WERI-Rb-1 (cell line): Measurements from ENCODE around the gene TARBP2.

ENCODE experiments used
- DNase-seq: peaks from one replicate; pipeline ENCODE4 v3.0.0-alpha.2; 2020
- H3K27ac ChIP-seq: fragments of 250-450 bp; sonication (Bioruptor Pico); 2 replicates; pipeline ENCODE4 v1.5.1; 2020; ENCODE audit warnings: mild to moderate bottlenecking, moderate library complexity
- H3K27me3 ChIP-seq: fragments of 250-450 bp; sonication (Bioruptor Pico); 2 replicates; pipeline ENCODE4 v1.5.1; 2021; ENCODE audit warnings: mild to moderate bottlenecking, low read depth, moderate library complexity; ENCODE audit not compliant: insufficient read depth, severe bottlenecking
- H3K36me3 ChIP-seq: fragments of 250-450 bp; sonication (Bioruptor Pico); 2 replicates; pipeline ENCODE4 v1.5.1; 2020; ENCODE audit warnings: mild to moderate bottlenecking, moderate library complexity
- H3K4me3 ChIP-seq: 2 replicates; pipeline ENCODE4 v1.5.1; 2011; ENCODE audit warnings: low read depth, mild to moderate bottlenecking, control low read depth, low read length
- H3K9me3 ChIP-seq: fragments of 250-450 bp; sonication (Bioruptor Pico); 2 replicates; pipeline ENCODE4 v1.5.1; 2021; ENCODE audit warnings: mild to moderate bottlenecking, moderate library complexity; ENCODE audit not compliant: severe bottlenecking
- CTCF ChIP-seq: IDR thresholded peaks from 2 replicates; pipeline ENCODE4 v1.5.1; 2011; ENCODE audit warnings: low read depth, mild to moderate bottlenecking, control low read depth, inconsistent platforms, low read length

The TARBP2 gene

DNA sequence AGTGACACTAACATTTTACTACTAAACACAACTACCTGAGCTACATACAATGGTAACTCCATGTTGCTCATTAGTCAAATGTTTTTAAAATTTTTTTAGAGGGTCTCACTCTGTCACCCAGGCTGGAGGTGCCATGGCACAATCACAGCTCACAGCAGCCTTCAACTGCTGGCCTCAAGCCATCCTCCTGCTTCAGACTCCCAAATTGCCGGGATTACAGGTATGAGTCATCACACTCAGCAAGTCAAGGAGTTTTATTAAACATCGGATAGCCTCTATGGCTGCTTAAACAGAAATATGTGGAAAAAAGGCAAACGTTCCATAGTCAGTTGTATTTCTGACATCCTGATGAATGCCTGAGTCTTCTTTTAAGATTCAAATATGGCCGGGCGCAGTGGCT, 17.3 kb downstream of the TARBP2 start:
- TF ChIP-seq CTCF, result no peak
- Histone ChIP-seq H3K27ac (no peak overlapping the region), H3K4me3 (no peak overlapping the region), H3K27me3 (no peaks in the 10 kb centered on the region), H3K36me3 (peaks cover 93% of the 10 kb centered on the region), H3K9me3 (no peaks in the 10 kb centered on the region)
- no peak for DNase-seq

DNA sequence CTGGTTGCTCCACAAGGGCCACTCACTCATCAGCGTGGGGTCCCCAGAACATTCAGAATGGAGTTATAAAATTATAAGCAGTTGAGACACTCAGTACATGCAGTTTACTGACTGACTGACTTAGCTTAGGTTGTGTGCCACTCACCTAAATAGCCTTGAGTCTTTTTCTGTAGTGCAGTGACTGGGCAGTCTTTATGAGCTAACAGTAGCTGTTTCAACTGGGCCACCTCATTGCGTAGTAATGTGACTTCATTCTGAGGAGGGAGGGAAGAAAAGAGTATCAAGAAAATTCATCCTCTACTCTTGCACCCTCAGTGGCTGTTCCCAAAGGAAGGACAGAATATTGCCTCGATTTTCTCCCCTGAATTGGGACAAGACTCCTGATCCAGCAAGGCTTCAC, 22.0 kb downstream of the TARBP2 start:
- peaks cover 80% of the 10 kb centered on the region for H3K36me3 ChIP-seq
- H3K4me3 ChIP-seq, result no peak overlapping the region
- TF ChIP-seq CTCF, result no peak
- no peak overlapping the region for H3K27ac ChIP-seq
- H3K9me3 ChIP-seq, result no peaks in the 10 kb centered on the region
- no peak for DNase-seq
- H3K27me3 ChIP-seq, result no peaks in the 10 kb centered on the region

GRCh38 chr12:53524476-53524875, 23.4 kb downstream of the TARBP2 start:
- Histone ChIP-seq H3K27ac (no peak overlapping the region), H3K9me3 (no peaks in the 10 kb centered on the region), H3K4me3 (no peak overlapping the region), H3K27me3 (no peaks in the 10 kb centered on the region), H3K36me3 (peaks cover 80% of the 10 kb centered on the region)
- no peak for DNase-seq
- no peak for TF ChIP-seq CTCF

GRCh38 chr12:53530061-53530460, 29.0 kb downstream of the TARBP2 start:
- Histone ChIP-seq H3K27me3 (no peaks in the 10 kb centered on the region), H3K4me3 (no peak overlapping the region), H3K36me3 (peaks cover 80% of the 10 kb centered on the region), H3K9me3 (no peaks in the 10 kb centered on the region), H3K27ac (peak overlapping the region; percentile 83)
- no peak for TF ChIP-seq CTCF
- peak; percentile 46 for DNase-seq

DNA sequence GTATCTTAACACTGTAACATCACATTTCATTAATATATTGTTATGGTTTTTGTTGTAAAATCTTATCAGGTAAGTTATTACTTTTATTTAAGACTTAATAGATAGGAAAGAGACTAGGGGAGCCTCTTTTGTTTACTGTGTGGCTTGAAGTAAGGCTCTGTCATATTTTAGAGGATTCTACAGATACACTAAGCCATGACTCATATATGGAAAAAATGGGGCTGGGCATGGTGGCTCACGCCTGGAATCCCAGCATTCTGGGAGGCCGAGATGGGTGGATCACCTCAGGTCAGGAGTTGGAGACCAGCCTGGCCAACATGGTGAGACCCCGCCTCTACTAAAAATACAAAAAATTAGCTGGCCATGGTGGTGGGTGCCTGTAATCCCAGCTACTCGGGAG, 29.8 kb downstream of the TARBP2 start:
- no peaks in the 10 kb centered on the region for H3K9me3 ChIP-seq
- H3K36me3 ChIP-seq, result peaks cover 79% of the 10 kb centered on the region
- H3K27me3 ChIP-seq, result no peaks in the 10 kb centered on the region
- DNase-seq, result no peak
- H3K4me3 ChIP-seq, result no peak overlapping the region
- H3K27ac ChIP-seq, result peak overlapping the region; percentile 83
- TF ChIP-seq CTCF, result no peak

DNA sequence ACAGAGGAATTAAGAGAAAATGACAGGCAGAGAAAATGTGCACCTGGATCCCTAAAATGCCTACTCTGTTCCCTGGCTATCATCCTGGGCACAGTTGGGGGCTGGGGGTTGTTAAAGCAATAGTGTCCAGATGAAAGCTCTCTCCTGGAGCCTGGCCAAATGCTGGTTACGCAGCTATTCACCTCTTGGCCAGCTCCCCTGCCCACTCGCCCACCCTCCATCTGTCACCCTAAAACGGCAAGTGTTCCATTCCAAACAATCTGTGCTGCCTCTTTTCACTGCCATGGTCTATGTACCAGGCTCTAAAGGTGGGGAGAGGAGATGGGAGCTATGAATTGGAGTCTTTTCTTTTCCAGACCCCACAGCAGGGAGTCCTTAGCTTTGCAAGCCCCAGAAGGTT, 30.9 kb downstream of the TARBP2 start:
- H3K9me3 ChIP-seq, result no peaks in the 10 kb centered on the region
- H3K27me3 ChIP-seq, result no peaks in the 10 kb centered on the region
- no peak overlapping the region for H3K4me3 ChIP-seq
- no peak for DNase-seq
- TF ChIP-seq CTCF, result no peak
- no peak overlapping the region for H3K27ac ChIP-seq
- peaks cover 82% of the 10 kb centered on the region for H3K36me3 ChIP-seq
